Activated effector memory CD4-positive, alpha-beta T cell treated with anti-CD3 and anti-CD28 coated beads, Interleukin-2, amount 50 U/mL, for 16 hours (primary cell): ENCODE measurements around the gene RANBP1.

Experiments
- DNase-seq: peaks from one replicate; pipeline ENCODE4 v3.0.0-alpha.2; 2020

Gene RANBP1

DNA sequence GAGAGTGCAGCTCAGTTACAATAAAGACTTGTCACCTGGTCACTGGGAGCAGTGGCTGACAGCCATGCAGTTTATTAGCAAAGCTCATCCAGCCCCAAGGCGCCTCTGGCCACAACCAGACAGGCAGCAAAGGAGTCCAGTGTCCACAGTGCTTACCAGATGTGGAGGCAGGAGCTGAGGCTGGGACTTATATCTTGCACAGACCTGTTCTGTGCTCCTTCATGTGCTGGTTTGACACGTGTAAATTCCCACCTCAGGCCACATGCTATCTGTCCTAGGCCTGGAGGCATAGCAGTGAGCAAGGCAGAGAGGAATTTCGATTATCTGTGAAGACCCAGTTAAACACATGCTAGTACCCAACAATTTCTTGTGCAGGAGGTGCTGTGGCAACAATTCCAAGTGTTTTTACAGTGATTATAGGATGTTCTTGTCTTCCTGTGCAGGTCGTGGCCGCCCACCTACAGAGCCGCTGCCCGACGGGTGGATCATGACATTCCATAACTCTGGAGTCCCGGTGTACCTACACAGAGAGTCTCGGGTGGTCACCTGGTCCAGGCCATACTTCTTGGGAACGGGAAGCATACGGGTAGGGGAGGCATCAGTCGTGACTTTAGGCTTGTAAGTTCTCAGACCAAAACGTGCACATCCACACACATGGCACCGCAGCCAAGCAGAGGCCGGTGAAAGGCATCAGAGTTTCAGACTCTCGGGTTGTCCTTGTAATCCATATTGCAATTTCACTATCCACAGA, 26.5 kb upstream of the RANBP1 start:
- DNase-seq = no peak

- no peak for DNase-seq
Observed at GRCh38 chr22:20089977-20090729, 25.8 kb upstream of the RANBP1 start.

GRCh38 chr22:20090730-20091240, 25.1 kb upstream of the RANBP1 start:
- no peak for DNase-seq

GRCh38 chr22:20091690-20092476, 24.0 kb upstream of the RANBP1 start:
- DNase-seq = no peak

GRCh38 chr22:20092477-20092854, 23.4 kb upstream of the RANBP1 start:
- DNase-seq = no peak

DNA sequence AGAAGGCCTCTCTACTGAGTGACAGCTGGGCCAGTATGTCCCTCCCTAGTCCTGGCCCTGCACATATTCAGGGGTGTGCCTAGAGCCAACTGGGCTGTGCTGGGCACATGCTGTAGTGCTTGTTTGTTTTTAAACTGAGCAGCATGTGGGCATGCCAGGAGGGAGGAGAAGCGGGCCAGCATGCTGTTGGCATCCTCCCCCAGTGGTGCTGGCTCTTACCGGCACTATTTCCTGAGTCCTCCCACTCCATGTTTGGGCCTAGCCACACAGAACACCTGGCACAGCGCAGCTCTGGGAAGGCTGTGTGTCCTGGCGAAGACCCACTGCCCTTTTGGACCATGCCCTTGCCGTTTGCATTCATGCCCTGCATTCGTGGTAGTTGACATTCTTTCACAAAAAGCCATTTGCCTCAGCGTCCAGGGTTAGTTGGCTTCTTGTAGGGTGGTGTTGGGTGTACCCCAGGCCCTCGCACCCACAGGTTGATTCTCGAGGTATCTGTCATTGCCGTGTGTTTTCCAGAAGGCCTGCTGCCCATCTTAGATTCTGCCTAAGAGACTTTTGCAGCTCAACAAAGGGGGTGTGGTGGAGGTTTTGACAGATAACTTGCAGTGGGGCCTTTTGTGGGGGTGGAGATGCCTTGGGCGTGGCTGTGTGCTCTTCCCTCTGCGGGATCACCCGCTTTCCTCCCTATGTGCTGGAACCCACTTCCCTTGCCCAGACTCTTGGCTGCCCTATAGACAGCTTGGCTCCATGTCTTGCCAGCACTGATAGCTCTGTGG, 22.3 kb upstream of the RANBP1 start:
- peak; percentile 49 for DNase-seq

DNA sequence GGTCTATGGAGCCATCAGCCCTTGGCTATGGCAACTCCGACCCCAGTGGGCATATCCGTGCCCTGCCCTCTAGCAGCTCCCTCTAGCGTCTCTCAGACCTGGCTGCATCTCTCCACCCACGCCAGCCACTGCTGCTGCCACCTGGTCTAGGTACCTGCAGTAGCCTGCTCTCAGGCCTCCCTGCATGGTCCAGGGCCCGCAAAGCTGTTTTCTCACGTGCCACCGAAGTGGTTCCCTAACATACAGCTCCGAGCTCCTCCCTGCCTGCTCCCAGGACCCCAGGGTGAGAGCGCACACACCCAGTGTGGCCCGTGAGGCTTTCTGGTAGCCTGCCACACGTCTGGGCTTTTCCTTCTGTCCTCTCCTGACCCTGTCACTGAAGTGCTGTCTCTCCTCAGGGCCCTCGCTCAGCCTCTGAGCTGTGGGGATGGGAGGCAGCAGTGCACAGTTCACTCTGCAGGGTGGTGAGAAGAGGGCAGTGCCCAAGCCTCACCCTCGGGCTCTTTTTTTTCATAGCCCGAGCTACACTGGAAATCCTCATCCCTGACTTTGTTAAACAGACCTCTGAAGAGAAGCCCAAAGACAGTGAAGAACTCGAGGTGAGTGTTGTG, 21.6 kb upstream of the RANBP1 start:
- peak; percentile 58 for DNase-seq

GRCh38 chr22:20095521-20095920, 20.4 kb upstream of the RANBP1 start:
- DNase-seq = peak; percentile 64

DNA sequence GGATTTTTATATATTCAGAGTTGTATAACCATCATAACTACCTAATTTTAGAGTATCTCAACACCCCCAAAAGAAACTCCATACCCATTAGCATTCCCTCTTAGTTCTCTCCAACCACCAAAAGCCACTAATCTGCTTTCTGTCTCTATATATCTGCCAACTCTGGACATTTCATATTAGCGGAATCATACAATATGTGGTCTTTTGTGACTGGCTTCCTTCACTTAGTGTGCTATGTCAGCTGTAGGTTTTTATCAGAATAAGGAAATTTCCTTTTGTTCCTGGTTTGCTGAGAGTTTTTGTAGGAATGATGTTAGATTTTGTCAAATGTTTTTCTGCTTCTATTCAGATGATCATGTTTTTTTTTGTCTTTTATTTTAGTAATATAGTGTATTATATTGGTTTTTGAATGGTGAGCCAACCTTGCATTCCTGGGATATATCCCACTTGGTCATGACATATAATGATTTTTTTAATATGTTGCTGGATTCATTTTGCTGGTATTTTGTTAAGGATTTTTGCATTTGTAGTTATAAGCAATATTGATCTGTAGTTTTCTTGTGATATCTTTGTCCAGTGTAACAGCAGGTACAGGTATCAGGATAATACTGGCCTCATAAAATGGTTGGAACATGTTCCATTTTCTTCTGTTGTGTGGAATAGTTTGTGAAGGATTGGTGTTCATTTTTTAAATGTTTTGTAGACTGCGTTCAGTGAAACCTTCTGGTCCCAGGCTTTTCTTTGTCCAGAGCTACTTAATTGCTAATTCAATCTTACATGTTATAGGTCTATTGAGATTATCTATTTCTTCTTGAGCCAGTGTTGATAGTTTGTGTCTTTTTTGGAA, 19.1 kb upstream of the RANBP1 start:
- no peak for DNase-seq

DNA sequence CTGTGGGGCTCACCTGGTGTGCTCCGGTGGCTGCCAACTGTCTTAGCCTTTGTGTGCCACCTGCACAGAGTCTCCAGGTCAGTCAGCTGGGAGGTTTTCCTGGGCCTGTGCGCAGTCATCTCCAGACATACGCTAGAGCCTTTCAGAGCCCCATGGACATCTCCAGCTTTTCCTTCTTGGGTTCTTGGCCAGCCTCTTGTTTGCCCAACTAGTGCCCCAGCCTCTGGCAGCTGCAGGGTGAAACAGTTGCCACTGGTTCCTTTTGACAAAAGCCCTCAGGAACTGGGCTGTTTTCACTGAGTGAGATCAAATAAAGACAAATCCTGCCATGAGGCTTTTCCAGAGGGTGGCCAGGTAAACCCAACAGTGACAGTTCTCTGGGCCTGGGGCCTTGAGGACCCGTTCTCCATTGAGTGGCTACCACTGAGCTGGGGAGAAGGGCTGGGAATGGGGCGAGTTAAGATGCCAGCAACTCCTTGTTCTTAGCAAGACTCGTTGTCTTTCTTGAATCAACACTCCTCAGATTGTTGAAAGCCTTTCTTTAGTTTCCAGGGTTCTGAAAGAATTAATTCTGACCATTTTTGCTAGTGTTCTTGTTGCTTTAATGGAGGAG, 16.7 kb upstream of the RANBP1 start:
- no peak for DNase-seq

DNA sequence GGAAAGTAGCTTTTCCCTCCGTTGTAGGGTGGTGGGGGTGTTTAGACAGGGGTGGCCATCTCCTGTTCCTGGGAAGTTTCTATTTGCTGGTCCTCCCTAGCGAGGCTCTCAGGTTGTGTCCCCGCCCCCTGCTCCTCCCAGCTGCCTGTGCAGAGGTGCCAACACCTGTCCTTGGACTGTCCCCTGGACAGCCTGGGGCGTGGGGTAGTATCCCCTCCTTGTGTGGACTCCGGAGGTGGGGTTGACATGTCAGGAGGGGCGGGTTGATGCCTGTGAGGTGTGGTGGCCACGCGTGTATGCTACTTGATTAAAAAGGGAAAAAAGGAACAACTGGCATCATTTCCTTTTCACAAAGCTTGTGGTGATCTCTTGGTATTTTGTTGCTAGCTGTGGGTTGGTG, 14.3 kb upstream of the RANBP1 start:
- no peak for DNase-seq

DNA sequence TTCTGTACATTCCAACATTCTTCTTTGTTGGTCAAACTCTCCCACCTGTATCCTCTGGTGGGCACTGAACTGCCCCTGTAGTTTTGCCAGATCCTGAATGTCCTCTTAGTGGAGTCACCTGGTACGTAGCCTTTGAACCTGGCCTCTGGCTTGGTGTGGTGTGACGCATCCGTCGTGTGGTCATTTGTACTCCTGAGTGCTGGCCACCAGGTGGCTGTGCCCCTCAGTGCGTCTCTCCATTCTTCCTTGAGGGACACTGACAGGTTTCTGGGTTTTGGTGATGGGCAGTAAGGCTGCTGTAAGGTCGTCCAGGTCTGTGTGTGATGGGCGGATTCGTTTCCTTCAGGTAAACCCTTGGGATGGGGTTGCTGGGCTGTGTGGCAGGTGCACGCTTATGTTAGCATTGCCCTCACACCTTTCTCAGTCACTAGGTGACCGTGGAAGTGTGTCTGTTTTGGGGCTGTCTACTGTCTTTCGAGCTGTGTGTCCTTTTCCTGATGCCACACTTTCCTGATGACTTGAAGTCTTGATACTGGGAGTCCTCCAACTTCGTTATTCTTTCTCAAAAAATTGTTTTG, 13.6 kb upstream of the RANBP1 start:
- no peak for DNase-seq

- DNase-seq = no peak
Observed at GRCh38 chr22:20105456-20106204, 10.3 kb upstream of the RANBP1 start.

DNA sequence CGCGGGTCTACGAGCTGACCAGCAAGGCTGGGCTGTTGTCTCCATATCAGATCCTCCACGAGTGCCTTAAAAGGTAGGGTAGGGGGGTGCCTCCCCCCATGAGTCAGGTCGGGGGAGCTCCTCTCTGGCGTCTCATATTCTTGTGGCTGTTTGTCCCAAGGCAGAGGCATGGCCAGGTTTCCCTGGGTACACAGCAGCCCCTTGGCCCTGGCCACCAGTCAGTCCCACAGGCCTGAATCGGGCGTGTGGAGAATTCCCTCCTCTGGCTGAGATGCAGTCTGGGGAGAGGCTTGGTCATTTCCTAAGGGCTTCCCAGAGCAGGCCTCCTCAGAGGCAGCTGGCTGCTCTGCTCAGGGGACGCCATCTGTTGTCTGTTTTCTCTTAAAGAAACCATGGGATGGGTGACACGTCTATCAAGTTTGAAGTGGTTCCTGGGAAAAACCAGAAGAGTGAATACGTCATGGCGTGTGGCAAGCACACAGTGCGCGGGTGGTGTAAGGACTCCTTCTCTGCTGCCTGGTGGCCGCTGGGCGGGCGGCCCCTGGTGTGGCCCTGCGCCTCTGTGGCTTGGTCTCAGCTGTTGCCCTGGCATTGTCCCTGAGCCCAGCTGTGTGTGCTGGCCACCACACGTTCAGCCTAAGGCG, 9.6 kb upstream of the RANBP1 start:
- DNase-seq = no peak

- no peak for DNase-seq
Observed at GRCh38 chr22:20106849-20107237, 9.1 kb upstream of the RANBP1 start.

GRCh38 chr22:20107471-20107901, 8.4 kb upstream of the RANBP1 start:
- no peak for DNase-seq

GRCh38 chr22:20107951-20108756, 7.8 kb upstream of the RANBP1 start:
- no peak for DNase-seq

DNA sequence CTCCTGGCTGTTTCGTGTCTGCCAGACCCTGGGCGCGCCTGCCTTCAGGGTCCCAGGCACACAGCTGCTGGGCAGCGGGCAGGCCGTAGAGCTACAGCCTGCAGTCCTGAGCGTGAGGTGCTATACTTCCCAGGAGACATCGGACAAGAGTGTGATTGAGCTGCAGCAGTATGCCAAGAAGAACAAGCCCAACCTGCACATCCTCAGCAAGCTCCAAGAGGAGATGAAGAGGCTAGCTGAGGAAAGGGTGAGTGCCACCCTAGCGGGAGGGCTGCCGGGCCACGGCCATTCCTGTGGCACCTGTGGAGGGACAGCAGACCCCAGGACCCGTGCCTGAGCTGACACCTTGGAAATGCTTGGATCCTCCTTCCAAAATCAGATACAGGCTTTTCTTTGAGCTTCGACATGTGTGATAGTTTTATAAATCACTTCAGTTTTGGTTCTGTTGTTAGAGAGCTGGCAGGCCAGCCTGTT, 7.1 kb upstream of the RANBP1 start:
- DNase-seq = no peak
